HEK293 (cell line): ENCODE results near the gene MARK2.

Experiments used
- CTCF ChIP-seq: fragments of 450-650 bp; formaldehyde crosslinking; IDR thresholded peaks from 2 replicates; pipeline ENCODE4 v1.5.1; 2016; ENCODE audit warnings: missing biosample characterization, missing genetic modification characterization
- KLF9 ChIP-seq: fragments of 450-650 bp; formaldehyde crosslinking; IDR thresholded peaks from 2 replicates; pipeline ENCODE4 v1.5.1; 2016; ENCODE audit warnings: missing biosample characterization, missing genetic modification characterization, low read depth
- RBAK ChIP-seq: fragments of 450-650 bp; formaldehyde crosslinking; IDR thresholded peaks from 2 replicates; pipeline ENCODE4 v1.5.1; 2016; ENCODE audit warnings: missing biosample characterization, missing genetic modification characterization
- ZFHX2 ChIP-seq: fragments of 450-650 bp; formaldehyde crosslinking; conservative IDR thresholded peaks from 2 replicates; pipeline ENCODE4 v1.5.1; 2016; ENCODE audit warnings: missing biosample characterization, missing genetic modification characterization
- ZNF133 ChIP-seq: fragments of 450-650 bp; formaldehyde crosslinking; IDR thresholded peaks from 2 replicates; pipeline ENCODE4 v1.5.1; 2016; ENCODE audit warnings: missing biosample characterization, missing genetic modification characterization
- ZNF146 ChIP-seq: fragments of 450-650 bp; formaldehyde crosslinking; IDR thresholded peaks from 2 replicates; pipeline ENCODE4 v1.5.1; 2016; ENCODE audit warnings: missing biosample characterization, missing genetic modification characterization
- ZNF174 ChIP-seq: fragments of 450-650 bp; formaldehyde crosslinking; IDR thresholded peaks from 2 replicates; pipeline ENCODE4 v1.5.0; 2017; ENCODE audit warnings: missing biosample characterization, mild to moderate bottlenecking, missing genetic modification characterization
- ZNF24 ChIP-seq: fragments of 450-650 bp; formaldehyde crosslinking; IDR thresholded peaks from 2 replicates; pipeline ENCODE4 v1.5.1; 2016; ENCODE audit warnings: missing biosample characterization, missing genetic modification characterization
- ZNF335 ChIP-seq: fragments of 450-650 bp; formaldehyde crosslinking; conservative IDR thresholded peaks from 2 replicates; pipeline ENCODE4 v1.5.1; 2016; ENCODE audit warnings: missing biosample characterization, missing genetic modification characterization
- ZNF416 ChIP-seq: fragments of 450-650 bp; formaldehyde crosslinking; IDR thresholded peaks from 2 replicates; pipeline ENCODE4 v1.5.1; 2016; ENCODE audit warnings: missing biosample characterization, missing genetic modification characterization
- ZNF664 ChIP-seq: fragments of 450-650 bp; formaldehyde crosslinking; IDR thresholded peaks from 2 replicates; pipeline ENCODE4 v1.5.1; 2016; ENCODE audit warnings: missing biosample characterization, missing genetic modification characterization
- TF ChIP-seq, protein P1 (sequence below): sonication (generic); formaldehyde crosslinking; IDR thresholded peaks from 2 replicates; pipeline ENCODE4 v1.8.1; 2022; ENCODE audit warnings: mild to moderate bottlenecking, moderate library complexity, missing genetic modification reagents

DNA sequence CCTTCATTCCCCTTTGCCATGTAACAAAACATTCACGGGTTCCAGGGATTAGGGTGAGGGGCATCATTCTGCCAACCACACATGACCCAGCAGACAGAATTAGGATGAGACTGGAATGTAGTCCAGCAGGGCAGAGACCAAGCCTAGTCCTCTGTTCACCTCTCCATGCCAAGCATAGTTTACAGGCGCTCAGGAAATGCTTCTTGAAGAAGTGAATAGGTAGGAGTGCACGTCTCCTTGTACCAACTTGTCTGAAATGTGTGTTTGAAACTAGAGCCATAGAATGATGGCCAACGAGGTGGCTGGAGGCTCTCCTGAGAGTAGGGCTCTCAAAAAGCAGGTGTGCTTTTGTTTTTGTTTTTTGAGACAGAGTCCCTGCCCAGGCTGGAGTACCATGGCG, 17.5 kb upstream of the MARK2 start:
- TF ChIP-seq CTCF (tag by site-specific recombination) (no peak), ZNF133 (tag by site-specific recombination) (no peak), ZNF416 (tag by site-specific recombination) (no peak), ZNF335 (tag by site-specific recombination) (no peak), ZFHX2 (tag by site-specific recombination) (no peak), KLF9 (tag by site-specific recombination) (no peak), RBAK (tag by site-specific recombination) (no peak), ZNF146 (tag by site-specific recombination) (no peak), ZNF174 (tag by site-specific recombination) (no peak), ZNF24 (tag by site-specific recombination) (no peak), ZNF664 (tag by site-specific recombination) (no peak)
- TF ChIP-seq, protein P1, sequence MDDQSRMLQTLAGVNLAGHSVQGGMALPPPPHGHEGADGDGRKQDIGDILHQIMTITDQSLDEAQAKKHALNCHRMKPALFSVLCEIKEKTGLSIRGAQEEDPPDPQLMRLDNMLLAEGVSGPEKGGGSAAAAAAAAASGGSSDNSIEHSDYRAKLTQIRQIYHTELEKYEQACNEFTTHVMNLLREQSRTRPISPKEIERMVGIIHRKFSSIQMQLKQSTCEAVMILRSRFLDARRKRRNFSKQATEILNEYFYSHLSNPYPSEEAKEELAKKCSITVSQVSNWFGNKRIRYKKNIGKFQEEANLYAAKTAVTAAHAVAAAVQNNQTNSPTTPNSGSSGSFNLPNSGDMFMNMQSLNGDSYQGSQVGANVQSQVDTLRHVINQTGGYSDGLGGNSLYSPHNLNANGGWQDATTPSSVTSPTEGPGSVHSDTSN (CRISPR knock-in tag) = no peak
